ENCODE results near the gene MAGI2. TPM values are rescaled to one million over a fixed set of nuclear protein-coding genes. Genes with fewer than 3 reads are reported as not detected.

MAGI2 gene
- total RNA-seq, 1 experiment from 2014 or later, result 0.25 TPM

DNA sequence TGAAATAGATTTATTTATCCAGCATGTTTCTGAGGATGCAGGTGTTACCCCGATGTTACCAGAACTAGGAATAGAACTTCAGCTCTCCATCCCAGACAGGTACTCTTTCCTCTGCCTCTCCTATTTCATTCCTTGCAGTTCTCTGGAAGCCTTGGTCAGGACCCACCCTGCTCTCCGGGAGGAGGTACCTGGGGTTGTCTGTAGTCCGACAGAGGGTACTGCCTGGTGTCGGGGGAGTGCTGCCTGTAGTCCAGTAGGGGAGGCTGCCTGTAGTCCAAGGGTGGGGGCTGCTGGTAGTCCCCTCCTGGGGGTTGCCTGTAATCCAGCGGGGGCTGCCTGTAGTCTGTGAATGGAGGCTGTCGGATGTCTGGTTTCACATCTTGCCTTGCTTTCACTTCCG is 1326.5 kb downstream of the MAGI2 start:
- Histone ChIP-seq H3K9me3 (no peaks in the 10 kb centered on the region), H3K27me3 (replicated peaks; ENCODE audit: control insufficient read depth, insufficient read depth, low read length) (no peaks in the 10 kb centered on the region), H3K36me3 (ENCODE audit: control insufficient read depth, insufficient read depth, low read length) (no peaks in the 10 kb centered on the region), H3K4me3 (ENCODE audit: low read depth, low read length) (no peak overlapping the region), H3K4me1 (peaks cover 8% of the 10 kb centered on the region; the same call in 1 of the 2 replicates)
- POLR2A ChIA-PET, result no interaction called here
- no peak for TF ChIP-seq CTCF (IDR thresholded peaks at IDR 0.05; ENCODE audit: insufficient read depth in 1 of 2, low read depth in 1 of 2, low read length in 1 of 2, severe bottlenecking in 1 of 2, unreplicated experiment in 1 of 2)
- Mint-ChIP-seq H3K36me3 (ENCODE audit: insufficient read depth, unreplicated experiment) (no peaks in the 10 kb centered on the region), H3K27me3 (ENCODE audit: insufficient read depth, unreplicated experiment) (no peaks in the 10 kb centered on the region), H3K9me3 (ENCODE audit: unreplicated experiment) (no peaks in the 10 kb centered on the region), H3K4me1 (ENCODE audit: low read depth, unreplicated experiment) (peaks cover 16% of the 10 kb centered on the region), H3K27ac (ENCODE audit: unreplicated experiment) (no peak overlapping the region), H3K4me3 (ENCODE audit: unreplicated experiment) (no peak overlapping the region)
- CTCF ChIA-PET, result no interaction called here
- BruUV-seq (replicated peaks), result no TSS peak
- DNase-seq, result no peak
- intact Hi-C loops (cut with micrococcal nuclease; ENCODE audit: unreplicated experiment), result no loop called here

DNA sequence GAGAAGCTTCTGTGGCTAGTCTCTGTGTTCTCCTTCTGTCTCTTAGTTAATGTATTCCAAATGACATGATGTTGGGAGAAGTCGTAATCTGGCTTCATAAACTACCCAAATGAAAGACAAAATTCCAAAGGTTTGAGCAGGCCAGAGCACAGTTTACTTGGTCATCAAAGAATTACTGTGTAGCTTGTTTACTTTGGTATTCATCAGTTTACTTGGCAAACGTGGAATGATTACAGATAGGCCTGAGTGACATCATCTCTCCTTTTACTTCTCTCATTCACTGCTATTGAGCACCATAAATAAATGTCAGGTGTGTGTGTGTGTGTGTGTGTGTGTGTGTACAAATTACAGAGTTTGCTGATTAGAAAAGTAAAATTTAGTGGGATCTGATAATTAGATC is 1327.6 kb downstream of the MAGI2 start:
- ChIA-PET CTCF (no interaction called here), POLR2A (no interaction called here)
- DNase-seq, result peak in 1 of 2 experiments; percentile 21
- Histone ChIP-seq H3K4me3 (ENCODE audit: low read depth, low read length) (no peak overlapping the region), H3K4me1 (peaks cover 8% of the 10 kb centered on the region; the same call in 1 of the 2 replicates), H3K27me3 (replicated peaks; ENCODE audit: control insufficient read depth, insufficient read depth, low read length) (no peaks in the 10 kb centered on the region), H3K9me3 (no peaks in the 10 kb centered on the region), H3K36me3 (ENCODE audit: control insufficient read depth, insufficient read depth, low read length) (no peaks in the 10 kb centered on the region)
- no peaks in the 10 kb centered on the region for H3K9me3 Mint-ChIP-seq (ENCODE audit: unreplicated experiment)
- no peak overlapping the region for H3K4me3 Mint-ChIP-seq (ENCODE audit: unreplicated experiment)
- H3K4me1 Mint-ChIP-seq (ENCODE audit: low read depth, unreplicated experiment), result peaks cover 16% of the 10 kb centered on the region
- H3K27me3 Mint-ChIP-seq (ENCODE audit: insufficient read depth, unreplicated experiment), result no peaks in the 10 kb centered on the region
- peak overlapping the region; percentile 55 for H3K27ac Mint-ChIP-seq (ENCODE audit: unreplicated experiment)
- no TSS peak for BruUV-seq (replicated peaks)
- H3K36me3 Mint-ChIP-seq (ENCODE audit: insufficient read depth, unreplicated experiment), result no peaks in the 10 kb centered on the region
- no peak for TF ChIP-seq CTCF (IDR thresholded peaks at IDR 0.05; ENCODE audit: insufficient read depth in 1 of 2, low read depth in 1 of 2, low read length in 1 of 2, severe bottlenecking in 1 of 2, unreplicated experiment in 1 of 2)
- intact Hi-C loops (cut with micrococcal nuclease; ENCODE audit: unreplicated experiment), result no loop called here

DNA sequence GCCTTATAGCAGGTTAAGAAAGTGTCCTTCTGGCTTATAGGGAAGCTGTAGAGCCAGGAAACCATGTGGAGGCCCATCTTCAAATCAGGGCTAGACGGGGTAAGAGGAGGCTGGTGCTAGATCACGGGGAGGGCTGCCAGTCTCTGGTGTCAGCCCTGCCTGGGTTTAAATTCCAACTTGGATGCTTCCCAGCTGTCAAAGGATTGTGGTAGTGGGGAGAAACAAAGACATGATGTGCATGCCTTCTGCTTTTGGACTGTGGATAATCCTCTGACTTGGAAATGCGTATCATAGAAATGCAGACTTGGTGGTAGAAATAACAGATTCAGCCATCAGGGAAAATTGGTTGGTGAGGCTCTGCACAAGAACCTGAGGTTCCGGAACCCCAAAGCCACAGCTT is 1329.3 kb downstream of the MAGI2 start:
- BruUV-seq (replicated peaks), result no TSS peak
- no peaks in the 10 kb centered on the region for H3K27me3 Mint-ChIP-seq (ENCODE audit: insufficient read depth, unreplicated experiment)
- no peak for TF ChIP-seq CTCF (IDR thresholded peaks at IDR 0.05; ENCODE audit: insufficient read depth in 1 of 2, low read depth in 1 of 2, low read length in 1 of 2, severe bottlenecking in 1 of 2, unreplicated experiment in 1 of 2)
- H3K36me3 ChIP-seq (ENCODE audit: control insufficient read depth, insufficient read depth, low read length), result no peaks in the 10 kb centered on the region
- no peaks in the 10 kb centered on the region for H3K9me3 Mint-ChIP-seq (ENCODE audit: unreplicated experiment)
- POLR2A ChIA-PET, result interaction anchor here (0.7 kb wide), 1 partner anchor 184 kb away, joined by 8 read pairs; no protein-coding TSS in a partner anchor
- H3K27ac Mint-ChIP-seq (ENCODE audit: unreplicated experiment), result no peak overlapping the region
- no peak overlapping the region for H3K4me3 ChIP-seq (ENCODE audit: low read depth, low read length)
- no peaks in the 10 kb centered on the region for H3K36me3 Mint-ChIP-seq (ENCODE audit: insufficient read depth, unreplicated experiment)
- H3K9me3 ChIP-seq, result no peaks in the 10 kb centered on the region
- peaks cover 8% of the 10 kb centered on the region; the same call in 1 of the 2 replicates for H3K4me1 ChIP-seq
- CTCF ChIA-PET, result no interaction called here
- H3K4me1 Mint-ChIP-seq (ENCODE audit: low read depth, unreplicated experiment), result peaks cover 16% of the 10 kb centered on the region
- no peak for DNase-seq
- intact Hi-C loops (cut with micrococcal nuclease; ENCODE audit: unreplicated experiment), result no loop called here
- H3K27me3 ChIP-seq (replicated peaks; ENCODE audit: control insufficient read depth, insufficient read depth, low read length), result no peaks in the 10 kb centered on the region
- no peak overlapping the region for H3K4me3 Mint-ChIP-seq (ENCODE audit: unreplicated experiment)
